Loucy (cell line): ENCODE results near the gene FOXD3.
"Not testable (repeated sequence)": the region's sequence is repeated elsewhere in the genome, so short reads cannot be mapped to it uniquely, and the experiment has no call there.

Source experiments
- H2AFZ ChIP-seq: fragments of 200-600 bp; sonication (generic); 2 replicates; pipeline ENCODE4 v1.6.0; 2016; ENCODE audit warnings: antibody characterized with exemption, mild to moderate bottlenecking, low read length, moderate library complexity
- H3F3A ChIP-seq: fragments of 200-600 bp; 2 replicates; pipeline ENCODE4 v1.6.0; 2016; ENCODE audit warnings: antibody characterized with exemption, low read depth, mild to moderate bottlenecking
- H3K27me3 ChIP-seq: fragments of 200-600 bp; sonication (generic); 2 replicates; pipeline ENCODE4 v1.6.1; 2014; ENCODE audit warnings: low read length, mild to moderate bottlenecking; ENCODE audit not compliant: insufficient read depth, poor library complexity, severe bottlenecking
- H3K36me3 ChIP-seq: fragments of 200-600 bp; sonication (generic); 2 replicates; pipeline ENCODE4 v1.6.1; 2016; ENCODE audit warnings: low read length; ENCODE audit not compliant: insufficient read depth
- H3K4me1 ChIP-seq: fragments of 200-600 bp; sonication (generic); 2 replicates; pipeline ENCODE4 v1.5.1; 2014; ENCODE audit warnings: low read length, mild to moderate bottlenecking; ENCODE audit not compliant: insufficient read depth, poor library complexity, severe bottlenecking
- H3K4me2 ChIP-seq: fragments of 200-600 bp; sonication (generic); 2 replicates; pipeline ENCODE4 v1.6.0; 2014; ENCODE audit warnings: antibody characterized with exemption, low read length, low read depth, mild to moderate bottlenecking; ENCODE audit not compliant: poor library complexity, severe bottlenecking
- H3K4me3 ChIP-seq: fragments of 200-600 bp; sonication (generic); 2 replicates; pipeline ENCODE4 v1.5.1; 2014; ENCODE audit warnings: low read length, mild to moderate bottlenecking, mixed read lengths; ENCODE audit not compliant: poor library complexity, severe bottlenecking
- H3K79me2 ChIP-seq: fragments of 200-600 bp; sonication (generic); 2 replicates; pipeline ENCODE4 v1.6.1; 2014; ENCODE audit warnings: low read length; ENCODE audit not compliant: insufficient read depth
- H3K9ac ChIP-seq: fragments of 200-600 bp; sonication (generic); 2 replicates; pipeline ENCODE4 v1.6.0; 2014; ENCODE audit warnings: mild to moderate bottlenecking, low read depth, low read length, moderate library complexity; ENCODE audit not compliant: poor library complexity, severe bottlenecking
- H3K9me2 ChIP-seq: fragments of 200-600 bp; sonication (generic); replicated peaks from 2 replicates; pipeline ENCODE4 v1.6.1; 2016; ENCODE audit warnings: low read depth, low read length, mixed read lengths
- H3K9me3 ChIP-seq: fragments of 200-600 bp; sonication (generic); 2 replicates; pipeline ENCODE4 v1.6.1; 2014; ENCODE audit warnings: mild to moderate bottlenecking, antibody characterized with exemption, low read length, low read depth; ENCODE audit not compliant: insufficient read depth
- H4K20me1 ChIP-seq: fragments of 200-600 bp; sonication (generic); 2 replicates; pipeline ENCODE4 v1.6.0; 2014; ENCODE audit warnings: antibody characterized with exemption, low read length, mild to moderate bottlenecking; ENCODE audit not compliant: insufficient read depth, poor library complexity, severe bottlenecking
- EZH2phosphoT487 ChIP-seq: fragments of 200-600 bp; IDR thresholded peaks from 2 replicates; pipeline ENCODE4 v1.6.1; 2018; ENCODE audit warnings: antibody characterized with exemption, mild to moderate bottlenecking, moderate library complexity, borderline replicate concordance
- TF ChIP-seq, protein P1 (sequence below): fragments of 200-600 bp; sonication (generic); conservative IDR thresholded peaks from 2 replicates; pipeline ENCODE4 v1.5.1; 2014; ENCODE audit warnings: mild to moderate bottlenecking, antibody characterized with exemption, low read length

Gene FOXD3

DNA sequence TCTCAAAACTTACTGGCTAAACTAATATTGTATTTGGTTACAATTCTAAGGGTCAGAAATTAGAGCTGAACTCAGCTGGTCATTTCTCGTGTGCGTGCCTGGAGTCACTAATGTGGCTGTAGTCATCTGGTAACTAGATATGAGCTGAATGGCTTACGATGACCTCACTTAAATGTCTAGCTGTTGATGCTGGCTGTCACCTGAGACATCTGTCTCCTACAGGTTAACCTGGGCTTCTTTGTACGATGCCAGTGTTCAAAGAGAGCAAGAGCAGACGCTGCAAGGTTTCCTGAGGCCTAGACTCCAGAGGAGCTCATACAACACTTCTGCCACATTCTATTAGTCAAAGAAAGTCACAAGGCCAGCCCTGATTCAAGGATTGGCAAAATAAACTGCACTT is 28.0 kb downstream of the FOXD3 start:
- H3K27me3 ChIP-seq = no peaks in the 10 kb centered on the region
- no peak overlapping the region for H3K4me2 ChIP-seq

DNA sequence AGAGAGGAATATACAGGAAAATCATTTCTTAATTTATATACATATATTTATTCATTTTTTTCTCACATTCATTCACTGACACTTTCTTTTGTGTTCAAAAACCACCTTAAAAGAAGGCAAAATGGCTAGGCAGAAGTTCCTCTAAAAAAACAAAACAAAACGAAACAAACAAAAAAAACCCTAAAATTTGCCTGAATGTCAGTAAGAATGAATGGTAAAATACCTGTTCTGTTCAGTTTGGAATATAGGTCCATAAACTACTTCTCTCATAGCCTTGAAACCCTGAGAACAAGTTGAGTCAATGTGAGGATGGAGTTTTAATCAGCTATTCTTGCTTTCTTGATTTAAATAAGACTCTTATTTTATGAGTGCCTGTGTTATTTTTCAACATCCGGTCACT is 30.4 kb downstream of the FOXD3 start:
- no peaks in the 10 kb centered on the region for H3K79me2 ChIP-seq
- H2AFZ ChIP-seq = no peak overlapping the region
- no peaks in the 10 kb centered on the region for H3K27me3 ChIP-seq
- no peaks in the 10 kb centered on the region for H3K9me3 ChIP-seq
- H3F3A ChIP-seq = no peaks in the 10 kb centered on the region
- no peaks in the 10 kb centered on the region for H3K36me3 ChIP-seq
- H3K9me2 ChIP-seq = no peaks in the 10 kb centered on the region
- TF ChIP-seq, protein P1, sequence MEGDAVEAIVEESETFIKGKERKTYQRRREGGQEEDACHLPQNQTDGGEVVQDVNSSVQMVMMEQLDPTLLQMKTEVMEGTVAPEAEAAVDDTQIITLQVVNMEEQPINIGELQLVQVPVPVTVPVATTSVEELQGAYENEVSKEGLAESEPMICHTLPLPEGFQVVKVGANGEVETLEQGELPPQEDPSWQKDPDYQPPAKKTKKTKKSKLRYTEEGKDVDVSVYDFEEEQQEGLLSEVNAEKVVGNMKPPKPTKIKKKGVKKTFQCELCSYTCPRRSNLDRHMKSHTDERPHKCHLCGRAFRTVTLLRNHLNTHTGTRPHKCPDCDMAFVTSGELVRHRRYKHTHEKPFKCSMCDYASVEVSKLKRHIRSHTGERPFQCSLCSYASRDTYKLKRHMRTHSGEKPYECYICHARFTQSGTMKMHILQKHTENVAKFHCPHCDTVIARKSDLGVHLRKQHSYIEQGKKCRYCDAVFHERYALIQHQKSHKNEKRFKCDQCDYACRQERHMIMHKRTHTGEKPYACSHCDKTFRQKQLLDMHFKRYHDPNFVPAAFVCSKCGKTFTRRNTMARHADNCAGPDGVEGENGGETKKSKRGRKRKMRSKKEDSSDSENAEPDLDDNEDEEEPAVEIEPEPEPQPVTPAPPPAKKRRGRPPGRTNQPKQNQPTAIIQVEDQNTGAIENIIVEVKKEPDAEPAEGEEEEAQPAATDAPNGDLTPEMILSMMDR = no peak
- TF ChIP-seq EZH2phosphoT487 = no peak
- no peak overlapping the region for H3K4me2 ChIP-seq
- no peaks in the 10 kb centered on the region for H4K20me1 ChIP-seq
- H3K4me3 ChIP-seq = no peak overlapping the region
- H3K9ac ChIP-seq = no peak overlapping the region
- no peaks in the 10 kb centered on the region for H3K4me1 ChIP-seq

More for the DNA sequence above, 28.0 kb downstream of the FOXD3 start:
- Histone ChIP-seq H3K4me1 (no peaks in the 10 kb centered on the region), H3K79me2 (no peaks in the 10 kb centered on the region), H3F3A (no peaks in the 10 kb centered on the region), H3K9me3 (no peaks in the 10 kb centered on the region), H4K20me1 (no peaks in the 10 kb centered on the region), H2AFZ (no peak overlapping the region), H3K4me3 (no peak overlapping the region), H3K9ac (no peak overlapping the region), H3K9me2 (no peaks in the 10 kb centered on the region), H3K36me3 (no peaks in the 10 kb centered on the region)
- TF ChIP-seq EZH2phosphoT487 = no peak
- TF ChIP-seq, protein P1 = no peak

DNA sequence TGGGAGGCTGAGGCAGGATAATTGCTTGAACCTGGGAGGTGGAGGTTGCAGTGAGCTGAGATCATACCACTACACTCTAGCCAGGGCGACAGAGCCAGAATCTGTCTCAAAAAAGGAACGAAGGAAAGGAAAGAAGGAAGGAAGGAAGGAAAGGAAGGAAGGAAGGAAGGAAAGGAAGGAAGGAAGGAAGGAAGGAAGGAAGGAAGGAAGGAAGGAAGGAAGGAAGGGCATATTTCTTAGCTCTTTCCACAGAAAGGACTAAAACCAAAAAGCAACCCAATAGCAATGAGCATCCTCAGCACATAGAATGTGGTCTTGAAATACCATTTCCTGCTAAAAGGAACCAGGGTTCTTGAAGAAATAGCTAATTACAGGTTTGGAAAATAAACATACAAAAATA is 33.9 kb downstream of the FOXD3 start:
- not testable (repeated sequence) for H3K27me3 ChIP-seq, H3K4me1 ChIP-seq, H3K9me3 ChIP-seq, H3K9me2 ChIP-seq, H3K9ac ChIP-seq, H3K79me2 ChIP-seq, H3K36me3 ChIP-seq, H2AFZ ChIP-seq, H3K4me2 ChIP-seq, H3F3A ChIP-seq, H4K20me1 ChIP-seq, H3K4me3 ChIP-seq

DNA sequence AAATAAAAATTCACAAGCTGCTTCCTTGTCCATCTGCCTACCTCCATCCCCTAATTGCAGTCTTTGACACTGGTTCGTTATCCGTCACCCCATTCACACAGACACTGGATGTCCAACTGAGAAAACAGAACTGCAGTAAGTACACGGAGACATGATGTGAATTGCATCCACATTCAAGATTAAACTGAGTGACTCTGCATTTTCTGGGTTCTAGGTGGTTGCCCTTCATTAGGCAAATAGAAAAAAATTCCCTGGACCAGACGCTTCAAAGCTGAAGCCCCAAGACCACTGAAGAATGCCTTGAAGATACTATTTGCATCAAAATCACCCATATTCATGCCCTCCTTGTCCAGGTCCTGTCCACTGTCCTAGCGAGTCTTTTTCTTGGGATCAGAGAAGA is 37.2 kb downstream of the FOXD3 start:
- Histone ChIP-seq H3K4me2 (no peak overlapping the region), H4K20me1 (no peaks in the 10 kb centered on the region), H3K9me2 (no peaks in the 10 kb centered on the region), H3K27me3 (no peaks in the 10 kb centered on the region), H3K9me3 (no peaks in the 10 kb centered on the region), H3K9ac (no peak overlapping the region), H3K79me2 (no peaks in the 10 kb centered on the region), H3K4me1 (no peaks in the 10 kb centered on the region), H3K4me3 (no peak overlapping the region), H3K36me3 (no peaks in the 10 kb centered on the region), H3F3A (no peaks in the 10 kb centered on the region), H2AFZ (no peak overlapping the region)
- no peak for TF ChIP-seq EZH2phosphoT487
- TF ChIP-seq, protein P1 = no peak
